HepG2 (cell line): ENCODE measurements around the gene FCER1G. TPM values are rescaled to one million over a fixed set of nuclear protein-coding genes. Genes with fewer than 3 reads are reported as not detected.
A peak's percentile ranks its signal among the peaks of the same experiment; 100 is the strongest.

ENCODE experiments used
- ATM ChIP-seq: fragments of 450-650 bp; IDR thresholded peaks from 2 replicates; pipeline ENCODE4 v1.7.1; 2017; ENCODE audit warnings: mild to moderate bottlenecking, borderline replicate concordance
- CCDC6 ChIP-seq: sonication (generic); formaldehyde crosslinking; IDR thresholded peaks from 2 replicates; pipeline ENCODE4 v1.8.1; 2022; ENCODE audit warnings: mild to moderate bottlenecking, missing genetic modification reagents, moderate library complexity
- CREB1 ChIP-seq, 2 experiments: fragments of 450-650 bp in 1 of 2; IDR thresholded peaks; 2 replicates each; pipeline ENCODE4 v1.6.1; 2016 to 2017; ENCODE audit warnings: control low read depth in 1 of 2, mild to moderate bottlenecking in 1 of 2, missing compliant biosample characterization in 1 of 2, missing genetic modification characterization in 1 of 2
- DR1 ChIP-seq: sonication (generic); formaldehyde crosslinking; IDR thresholded peaks from 2 replicates; pipeline ENCODE4 v1.8.0; 2021; ENCODE audit warnings: mild to moderate bottlenecking, missing genetic modification reagents, inconsistent platforms
- GZF1 ChIP-seq: sonication (generic); formaldehyde crosslinking; IDR thresholded peaks from 2 replicates; pipeline ENCODE4 v1.5.1; 2020; ENCODE audit warnings: mild to moderate bottlenecking, missing genetic modification reagents
- HMGXB4 ChIP-seq, 2 experiments: sonication (generic) in 1 of 2; formaldehyde crosslinking in 1 of 2; IDR thresholded peaks; 2 replicates each; pipeline versions ENCODE4 v1.4.0 to v1.6.1; 2018 to 2020; ENCODE audit warnings: missing genetic modification reagents in 2 of 2, borderline replicate concordance in 1 of 2, low read depth in 1 of 2, mild to moderate bottlenecking in 1 of 2, missing biosample characterization in 1 of 2
- MAX ChIP-seq: IDR thresholded peaks from 2 replicates; pipeline ENCODE4 v1.6.1; 2012; ENCODE audit warnings: inconsistent platforms
- MBNL3 ChIP-seq: fragments of 250-450 bp; sonication (Bioruptor Pico); conservative IDR thresholded peaks from 2 replicates; pipeline ENCODE4 v1.8.0; 2022; ENCODE audit warnings: mild to moderate bottlenecking, inconsistent platforms
- NFKB2 ChIP-seq: sonication (generic); formaldehyde crosslinking; IDR thresholded peaks from 2 replicates; pipeline ENCODE4 v1.4.0; 2020; ENCODE audit warnings: missing genetic modification reagents, borderline replicate concordance
- RNF2 ChIP-seq: fragments of 450-650 bp; conservative IDR thresholded peaks from 2 replicates; pipeline ENCODE4 v1.6.1; 2016; ENCODE audit warnings: low read depth
- TGIF2 ChIP-seq: IDR thresholded peaks from 2 replicates; pipeline ENCODE4 v1.6.1; 2016; ENCODE audit warnings: control low read depth, missing compliant biosample characterization
- ZNF142 ChIP-seq: sonication (generic); formaldehyde crosslinking; IDR thresholded peaks from 2 replicates; pipeline ENCODE4 v1.4.0; 2020; ENCODE audit warnings: missing genetic modification reagents
- ZNF609 ChIP-seq: sonication (generic); formaldehyde crosslinking; IDR thresholded peaks from 2 replicates; pipeline ENCODE4 v1.4.0; 2020; ENCODE audit warnings: mild to moderate bottlenecking, missing genetic modification reagents, borderline replicate concordance
- ZNF790 ChIP-seq: sonication (generic); formaldehyde crosslinking; IDR thresholded peaks from 2 replicates; pipeline ENCODE4 v1.8.0; 2022; ENCODE audit warnings: missing genetic modification reagents, mild to moderate bottlenecking, borderline replicate concordance
- ZNF883 ChIP-seq: sonication (generic); formaldehyde crosslinking; IDR thresholded peaks from 2 replicates; pipeline ENCODE4 v1.5.1; 2020; ENCODE audit warnings: mild to moderate bottlenecking, missing genetic modification reagents; ENCODE audit errors: not compliant biosample characterization
- polyA plus RNA-seq, 8 experiments: library from polyadenylated mRNA; depleted of rRNA in 3 of 8; stranded (reverse) in 7 of 8; unstranded in 1 of 8; fragments of >200 nt; fragmentation: Illumina TruSeq in 4 of 8; extraction: Trizol in 4 of 8; gene quantifications; 2 replicates each; pipeline versions ENCODE4 v1.2.1 to v1.2.3, GENCODE V29; 2011 to 2016; ENCODE audit warnings: low read depth in 4 of 8, missing spikeins in 1 of 8, mixed read lengths in 1 of 8; ENCODE audit not compliant: insufficient read depth in 1 of 8
- total RNA-seq, 5 experiments: library from RNA; depleted of rRNA; stranded (reverse); fragments of >200 nt; fragmentation: Illumina TruSeq; extraction: Trizol; gene quantifications; 2 replicates each; pipeline ENCODE4 v1.2.3, GENCODE V29; 2016; ENCODE audit warnings: low read depth in 1 of 5

The FCER1G gene
- total and polyA plus RNA-seq, 2 of the 13 experiments (the other 11 are each of a cell fraction or from before 2014, with no cell fraction given): 1.3 to 6.4 TPM

- TF ChIP-seq ZNF142 (CRISPR knock-in tag): no peak
- TF ChIP-seq TGIF2 (CRISPR knock-in tag): no peak
- TF ChIP-seq DR1: no peak
- no peak for TF ChIP-seq CREB1 (IDR thresholded peaks at IDR 0.05)
- TF ChIP-seq CREB1 (CRISPR knock-in tag; IDR thresholded peaks at IDR 0.05): peak; percentile 85
- TF ChIP-seq MAX: peak; percentile 40; the same call in 1 of the 2 replicates
- peak in 1 of 2 experiments; percentile 19; a peak in 1 of 4 replicates for TF ChIP-seq HMGXB4 (CRISPR knock-in tag; IDR thresholded peaks at IDR 0.05; ENCODE audit: borderline replicate concordance in 1 of 2, low read depth in 1 of 2)
- peak; percentile 77; the same call in 1 of the 2 replicates for TF ChIP-seq GZF1 (CRISPR knock-in tag)
- TF ChIP-seq ATM: no peak
- TF ChIP-seq NFKB2 (CRISPR knock-in tag): no peak
- no peak for TF ChIP-seq ZNF790 (CRISPR knock-in tag)
- no peak for TF ChIP-seq ZNF883 (CRISPR knock-in tag)
- TF ChIP-seq ZNF609 (CRISPR knock-in tag): peak; percentile 75; the same call in 1 of the 2 replicates
- TF ChIP-seq MBNL3 (CRISPR knock-in tag): no peak
- TF ChIP-seq CCDC6: no peak
- TF ChIP-seq RNF2: no peak
Measured at GRCh38 chr1:161238039-161238473, 23.0 kb downstream of the FCER1G start, which contains the start of gene NR1I3 (continued).
